Activated CD4-positive, alpha-beta T cell treated with anti-CD3 and anti-CD28 coated beads, Interleukin-2, Interleukin-4, amounts not matched to agents 100 ng/mL and 50 ng/mL, durations not matched to agents 16 hours and 8 hours (primary cell): ENCODE results near the gene IL36A.

Source experiments
- DNase-seq: peaks from one replicate; pipeline ENCODE4 v3.0.0-alpha.2; 2020; ENCODE audit warnings: low spot score

The IL36A gene

GRCh38 chr2:113050921-113051895 is 45.9 kb downstream of the IL36A start:
- no peak for DNase-seq

DNA sequence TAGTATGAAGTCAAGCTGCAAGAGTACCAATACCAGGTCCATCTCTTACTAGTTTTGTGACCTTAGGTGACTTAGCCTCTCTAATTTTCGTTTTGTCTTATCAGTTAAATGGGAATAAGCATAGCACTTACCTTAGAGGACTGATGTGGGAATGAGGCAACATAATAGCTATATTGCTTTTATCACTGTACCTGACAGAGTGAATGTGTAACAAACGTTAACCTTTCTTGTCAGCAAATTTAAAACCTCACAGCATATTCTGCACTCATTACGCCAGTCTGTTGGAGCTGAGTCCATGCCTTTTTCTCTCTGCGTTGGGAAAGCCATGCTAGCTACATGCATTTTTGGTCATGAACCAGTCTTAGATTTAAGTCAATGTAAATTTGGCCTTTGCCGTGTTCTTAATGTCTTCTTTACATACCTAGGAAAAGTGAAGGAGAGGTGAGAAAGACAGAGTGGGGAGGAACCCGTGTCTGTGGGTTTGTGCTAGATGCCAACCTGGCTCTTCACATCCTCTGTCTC is 47.2 kb downstream of the IL36A start, which contains the start of gene IL36B:
Gene IL36B, minus strand, starts transcription at position 472 of the 522 bp plus-strand sequence.
- DNase-seq: no peak

DNA sequence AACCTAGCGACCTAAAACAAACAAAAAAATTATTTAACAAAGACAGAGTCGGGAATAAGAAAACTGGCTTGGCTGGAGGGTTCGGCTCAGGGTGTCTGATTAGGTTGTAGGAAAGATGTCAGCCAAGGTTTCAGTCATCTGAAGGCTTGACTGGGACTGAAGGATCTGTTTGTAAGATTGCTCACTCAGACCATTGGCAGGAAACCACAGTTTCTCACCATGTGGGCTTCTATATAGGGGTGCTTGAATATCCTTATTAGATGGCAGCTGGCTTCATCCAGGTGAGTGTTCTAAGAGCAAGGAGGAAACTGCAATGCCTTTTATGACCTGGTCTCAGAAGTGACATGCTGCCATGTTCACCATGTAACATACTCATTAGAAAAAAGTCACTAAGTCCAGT is 48.4 kb downstream of the IL36A start:
- DNase-seq: no peak

GRCh38 chr2:113054066-113054465 is 48.8 kb downstream of the IL36A start:
- no peak for DNase-seq

- DNase-seq: no peak
These were observed 51.3 kb downstream of the IL36A start for GRCh38 chr2:113056521-113056920.

DNA sequence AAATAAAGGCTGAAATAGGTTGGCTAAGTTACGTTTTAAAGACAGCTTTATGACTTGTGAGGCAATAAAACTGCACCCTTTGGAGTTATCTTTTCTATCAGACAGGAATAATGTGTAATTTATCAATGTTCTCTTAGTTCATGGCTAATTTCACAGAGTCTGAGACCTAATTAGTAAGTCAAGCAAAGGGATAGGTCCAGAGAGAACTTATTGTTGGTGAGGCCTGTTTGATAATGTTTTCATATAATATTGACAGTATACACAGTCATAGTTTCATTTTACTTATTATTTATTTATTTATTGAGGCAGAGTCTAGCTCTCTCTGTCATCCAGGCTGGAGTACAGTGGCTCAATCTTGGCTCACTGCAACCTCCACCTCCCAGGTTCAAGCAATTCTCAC is 51.9 kb downstream of the IL36A start:
- DNase-seq: no peak
